HG03457 (cell line): ENCODE results near the gene MEX3C.

Experiments
- ATAC-seq: cut with Tn5 transposase; IDR thresholded peaks from one replicate; pipeline ENCODE4 v1.9.1; 2021; ENCODE audit warnings: moderate number of reproducible peaks; ENCODE audit not compliant: unreplicated experiment

Gene MEX3C

DNA sequence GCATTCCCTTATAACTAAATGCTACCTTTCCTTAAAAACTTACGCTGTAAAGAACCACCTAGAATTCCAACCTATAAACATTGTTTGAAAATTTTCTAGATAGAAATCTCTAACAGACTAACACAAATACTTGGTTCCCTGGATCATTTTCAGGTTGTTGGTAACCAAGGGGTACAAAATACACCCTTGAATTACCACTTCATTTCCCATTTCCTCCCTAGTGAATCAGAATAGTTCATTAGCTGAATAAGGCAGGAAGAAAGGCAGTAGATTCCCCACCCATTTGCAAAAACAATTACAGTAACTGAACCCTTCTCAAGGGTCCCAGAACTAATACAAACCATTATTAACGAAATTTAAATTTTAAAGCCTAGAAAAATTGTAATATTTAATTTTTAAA, 5.5 kb downstream of the MEX3C start:
- ATAC-seq = no peak

DNA sequence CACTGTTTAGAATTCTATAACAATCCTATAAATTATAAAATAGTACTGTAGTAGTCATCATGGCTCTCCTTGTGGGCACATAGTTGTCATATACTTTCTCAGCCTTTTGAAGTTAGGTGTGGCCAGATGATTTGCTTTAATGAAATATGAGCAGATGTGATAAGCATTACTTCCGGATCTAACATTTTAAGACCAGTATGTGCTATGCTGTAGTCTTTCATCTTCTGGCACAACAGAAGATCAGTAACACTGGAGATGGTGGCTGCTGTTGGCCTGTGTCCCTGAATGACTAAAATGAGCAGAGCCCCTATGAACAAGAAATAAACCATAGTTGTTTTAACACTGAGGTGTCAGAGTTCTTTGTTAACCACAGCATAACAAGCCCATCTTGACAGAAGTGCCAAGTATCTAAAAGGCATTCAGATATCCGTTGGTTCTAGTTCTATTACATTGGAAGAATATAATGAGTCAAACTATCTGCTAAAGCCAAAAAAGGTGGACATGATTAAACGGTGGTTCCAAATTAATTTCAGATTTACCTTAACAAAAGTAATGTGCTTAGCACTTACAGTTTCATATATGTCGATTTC, 6.3 kb downstream of the MEX3C start:
- no peak for ATAC-seq

DNA sequence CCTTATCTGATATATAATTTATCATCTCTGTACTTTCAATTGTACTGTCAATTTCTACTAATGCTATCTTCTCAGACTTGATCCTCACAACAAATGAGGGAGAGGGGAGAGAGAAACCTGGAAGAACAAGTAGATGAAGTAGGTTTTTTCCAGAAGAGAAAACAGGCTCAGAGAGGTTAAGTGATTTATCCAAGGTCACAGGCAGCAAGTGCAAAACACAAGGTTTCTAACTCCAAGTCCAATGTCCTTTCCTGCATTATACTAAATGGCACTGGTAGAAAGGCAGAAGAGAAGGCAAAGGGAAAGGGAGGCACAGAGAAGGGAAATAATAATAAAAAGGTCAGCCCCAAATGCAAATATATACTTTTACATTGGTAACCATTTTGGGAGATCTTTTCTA, 7.5 kb downstream of the MEX3C start:
- no peak for ATAC-seq

DNA sequence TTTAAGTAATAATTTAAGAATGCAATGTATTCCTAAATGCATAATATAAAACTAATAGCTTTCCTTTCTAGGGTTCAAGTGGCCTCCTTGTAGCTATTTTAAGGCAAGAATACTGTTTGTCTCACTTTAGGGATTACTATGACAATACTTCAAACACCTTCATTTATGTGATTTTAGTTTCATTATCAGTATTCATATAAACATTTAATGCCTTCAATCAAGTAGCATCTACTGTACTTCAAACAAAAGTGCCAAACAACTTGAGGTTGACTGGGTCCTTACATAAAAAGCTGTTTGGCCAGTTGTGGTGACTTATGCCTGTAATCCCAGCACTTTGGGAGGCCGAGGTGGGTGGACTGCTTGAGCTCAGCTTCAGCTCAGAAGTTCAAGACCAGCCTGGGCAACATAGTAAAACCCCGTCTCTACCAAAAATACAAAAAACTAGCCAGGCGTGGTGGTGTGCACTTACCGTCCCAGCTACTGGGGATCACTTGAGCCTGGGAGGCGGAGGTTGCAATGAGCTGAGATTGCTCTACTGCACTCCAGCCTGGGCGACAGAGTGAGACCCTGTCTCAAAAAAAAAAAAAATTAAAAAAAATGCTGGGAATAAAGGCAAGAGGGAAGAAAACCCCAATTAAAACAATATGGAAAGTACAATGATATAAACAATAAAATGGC, 9.3 kb downstream of the MEX3C start:
- ATAC-seq = no peak

DNA sequence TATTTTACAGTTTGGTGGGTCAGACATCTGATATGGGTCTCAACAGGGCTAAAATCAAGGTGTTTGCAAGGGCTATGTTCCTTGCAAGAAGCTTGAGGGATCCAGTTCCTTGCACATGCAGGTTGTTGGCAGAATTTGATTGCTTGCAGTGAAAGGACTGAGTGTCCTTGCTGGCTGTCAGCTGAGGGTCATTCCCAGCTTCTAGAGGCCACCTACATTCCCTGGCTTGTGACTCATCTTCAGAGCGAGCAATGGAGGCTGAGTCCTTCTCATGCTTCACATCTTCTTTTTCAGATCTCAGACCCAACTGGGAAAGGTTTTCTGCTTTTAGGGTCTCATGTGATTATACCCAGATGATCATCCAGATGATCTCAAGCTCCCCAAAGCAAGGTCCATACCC, 12.4 kb downstream of the MEX3C start:
- ATAC-seq = no peak

DNA sequence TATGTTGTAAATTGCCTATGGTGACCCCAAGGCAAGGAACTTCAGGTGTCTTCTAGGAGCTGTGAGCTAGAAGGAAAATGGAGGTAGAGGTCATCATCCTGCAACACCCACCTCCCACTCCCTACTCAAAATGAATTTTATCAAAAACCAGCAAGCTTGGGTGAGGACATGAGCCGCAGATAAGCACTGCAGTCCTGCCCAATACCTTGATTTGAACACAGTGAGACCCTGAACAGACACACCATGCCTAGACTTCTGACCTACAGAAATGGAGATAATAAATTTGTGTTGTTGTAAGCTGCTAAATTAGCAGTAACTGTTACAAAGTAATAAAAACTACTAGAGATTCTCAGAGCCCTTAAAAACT, 13.4 kb downstream of the MEX3C start:
- no peak for ATAC-seq

DNA sequence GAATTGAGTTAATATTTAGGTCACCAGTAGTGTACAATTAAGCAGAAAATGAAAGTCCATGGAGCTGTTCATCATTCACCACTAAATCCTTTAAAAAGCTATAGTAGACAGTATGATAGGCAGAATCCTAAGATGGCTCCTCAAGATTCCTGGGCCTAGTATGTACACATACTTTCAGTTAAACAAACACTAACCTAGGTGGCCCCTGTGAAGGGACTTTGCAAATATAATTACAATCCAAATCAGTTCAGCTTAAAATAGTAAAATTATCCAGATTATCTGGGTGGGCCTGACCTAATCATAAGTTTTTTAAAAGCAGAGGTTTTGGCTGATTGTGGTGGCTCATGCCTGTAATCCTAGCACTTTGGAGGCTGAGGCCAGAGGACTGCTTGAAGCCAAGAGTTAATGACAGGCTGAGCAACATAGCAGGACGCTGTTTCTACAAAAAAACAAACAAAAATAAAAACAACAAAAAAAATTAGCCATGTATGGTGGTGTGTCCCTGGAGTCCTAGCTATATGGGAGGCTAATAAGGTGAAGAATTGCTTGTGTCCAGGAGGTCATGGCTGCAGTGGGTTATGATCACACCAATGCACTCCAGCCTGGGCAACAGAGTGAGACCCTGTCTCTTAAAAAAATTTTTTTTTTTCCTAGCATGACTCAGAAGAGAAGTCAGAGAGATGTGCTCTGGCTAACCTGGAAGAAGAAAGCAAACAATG, 13.9 kb downstream of the MEX3C start:
- no peak for ATAC-seq

DNA sequence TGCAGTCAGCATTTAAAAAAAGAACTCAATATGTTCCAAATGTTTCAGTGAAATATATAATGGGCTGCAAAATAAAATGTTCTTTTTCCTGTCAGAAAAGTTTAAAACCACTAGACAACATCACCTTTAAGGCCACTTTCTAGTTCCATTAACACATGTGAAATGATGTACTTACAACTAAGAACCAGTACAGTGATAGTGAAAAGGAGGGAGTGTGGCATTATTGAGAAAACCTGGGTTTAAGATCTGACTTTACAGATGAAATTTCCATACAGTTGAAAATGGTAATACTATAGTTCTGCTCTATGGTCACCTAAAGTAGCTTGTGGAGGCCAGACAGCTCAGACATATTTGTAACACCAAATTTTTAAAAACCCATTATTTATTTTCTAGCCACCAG, 14.7 kb downstream of the MEX3C start:
- no peak for ATAC-seq

DNA sequence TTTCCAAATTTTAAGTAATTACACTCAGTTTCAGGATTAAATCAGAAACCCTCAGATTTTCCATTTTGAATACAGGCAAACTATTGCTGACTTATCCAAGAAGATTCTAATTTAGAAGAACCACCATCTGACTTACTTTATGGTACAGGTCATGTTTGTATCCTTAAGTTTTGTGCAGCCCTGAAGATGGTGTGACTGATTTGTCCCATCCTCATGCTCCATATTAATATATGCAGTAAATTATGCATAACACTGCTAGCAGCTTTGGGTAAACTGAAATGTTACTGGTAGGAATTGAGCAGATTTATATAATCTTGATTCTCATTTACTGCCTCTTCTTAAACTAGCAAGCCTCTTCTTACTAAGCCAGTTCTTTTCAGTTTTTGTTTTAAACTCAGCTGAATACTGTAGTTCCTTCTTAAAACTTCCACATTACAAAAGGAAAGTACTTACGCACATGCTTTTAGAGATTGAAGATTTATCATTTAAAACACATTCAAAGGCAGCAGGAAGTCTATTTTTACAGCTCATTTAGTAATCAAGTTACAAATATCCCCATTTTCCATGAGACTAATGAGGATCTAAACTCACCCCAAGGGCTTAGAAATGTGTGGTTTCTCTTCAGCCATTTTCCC, 25.7 kb downstream of the MEX3C start:
- no peak for ATAC-seq

DNA sequence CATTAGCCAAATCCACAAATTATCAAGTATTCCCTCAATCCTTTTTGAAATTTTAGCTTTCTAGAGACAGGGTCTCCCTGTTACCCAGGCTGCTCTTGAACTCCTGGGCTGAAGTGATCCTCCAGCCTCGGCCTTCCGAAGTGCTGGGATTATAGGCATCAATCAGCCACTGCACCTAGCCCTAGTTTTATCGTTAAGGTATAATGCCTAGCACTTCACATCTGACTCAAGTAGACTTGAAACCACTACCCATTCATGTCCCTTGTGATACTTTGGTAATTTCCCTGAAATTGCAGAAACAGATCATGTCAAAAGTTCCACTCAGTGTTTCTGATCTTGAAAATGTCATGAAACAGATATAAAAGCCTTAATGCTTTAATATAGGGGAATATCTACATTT, 26.3 kb downstream of the MEX3C start:
- no peak for ATAC-seq

DNA sequence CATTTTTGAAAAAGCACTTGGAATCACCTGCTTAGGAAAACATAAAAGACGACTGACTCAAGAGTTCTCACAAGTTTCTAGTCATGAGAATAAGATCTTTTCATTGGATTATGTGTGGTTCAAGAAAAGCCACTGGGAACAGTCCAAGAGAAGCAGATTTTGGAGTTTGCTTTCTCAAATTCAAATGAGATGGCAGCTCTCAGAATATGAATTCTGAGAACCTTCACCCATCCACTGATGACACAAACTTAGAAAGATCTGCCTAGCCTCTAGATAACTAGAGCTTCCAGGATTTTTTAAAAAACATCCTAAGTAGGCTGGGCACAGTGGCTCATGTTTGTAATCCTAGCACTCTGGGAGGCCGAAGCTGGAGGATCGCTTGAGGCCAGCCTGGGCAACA, 26.8 kb downstream of the MEX3C start:
- ATAC-seq = no peak

DNA sequence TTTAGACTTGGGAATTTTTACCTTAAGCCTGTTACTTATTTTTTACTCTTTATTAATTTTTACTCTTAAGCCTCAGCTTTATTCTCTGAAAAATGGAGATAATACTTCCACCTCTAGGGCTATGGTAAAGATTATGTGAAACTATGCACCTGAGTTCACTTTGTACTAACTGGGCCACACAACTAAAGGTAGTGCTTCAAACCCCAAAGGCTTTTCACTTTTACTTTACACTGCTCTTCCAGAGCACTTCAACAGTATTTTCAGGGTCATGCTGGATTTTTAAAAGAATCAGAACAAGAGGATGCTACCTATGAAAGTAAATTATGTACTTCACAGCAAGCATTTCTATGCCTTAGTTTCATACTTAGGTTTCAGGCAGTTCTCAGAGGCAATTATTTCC, 27.8 kb downstream of the MEX3C start:
- ATAC-seq = no peak

DNA sequence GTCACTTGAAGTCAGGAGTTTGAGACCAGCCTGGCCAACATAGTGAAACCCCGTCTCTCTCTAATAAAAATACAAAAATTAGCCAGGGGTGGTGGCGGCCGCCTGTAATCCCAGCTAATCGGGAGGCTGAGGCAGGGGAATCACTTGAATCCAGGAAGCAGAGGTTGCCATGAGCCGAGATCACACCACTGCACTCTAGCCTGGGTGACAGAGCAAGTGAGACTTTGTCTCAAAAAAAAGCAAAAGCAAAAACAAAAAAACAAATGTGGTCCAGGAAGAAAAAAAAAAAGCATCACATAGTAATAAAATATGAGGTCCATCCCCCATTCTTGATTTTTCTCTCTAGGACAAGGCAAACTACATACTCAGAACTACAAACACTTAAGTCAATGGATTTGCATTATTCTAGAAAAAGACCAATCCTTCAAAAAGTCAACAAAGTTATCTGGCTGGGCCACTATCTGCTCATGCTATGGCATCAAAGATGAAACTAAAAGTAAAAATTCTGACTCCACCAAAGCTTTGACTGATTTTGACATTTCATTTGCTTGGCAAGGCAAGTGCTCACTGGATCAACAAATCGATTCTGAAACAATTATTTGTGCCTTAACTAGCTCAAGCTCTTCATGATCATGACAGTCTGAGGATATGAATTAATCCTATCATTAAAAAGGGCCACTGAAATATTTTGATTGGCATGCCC, 28.4 kb downstream of the MEX3C start:
- ATAC-seq = no peak

DNA sequence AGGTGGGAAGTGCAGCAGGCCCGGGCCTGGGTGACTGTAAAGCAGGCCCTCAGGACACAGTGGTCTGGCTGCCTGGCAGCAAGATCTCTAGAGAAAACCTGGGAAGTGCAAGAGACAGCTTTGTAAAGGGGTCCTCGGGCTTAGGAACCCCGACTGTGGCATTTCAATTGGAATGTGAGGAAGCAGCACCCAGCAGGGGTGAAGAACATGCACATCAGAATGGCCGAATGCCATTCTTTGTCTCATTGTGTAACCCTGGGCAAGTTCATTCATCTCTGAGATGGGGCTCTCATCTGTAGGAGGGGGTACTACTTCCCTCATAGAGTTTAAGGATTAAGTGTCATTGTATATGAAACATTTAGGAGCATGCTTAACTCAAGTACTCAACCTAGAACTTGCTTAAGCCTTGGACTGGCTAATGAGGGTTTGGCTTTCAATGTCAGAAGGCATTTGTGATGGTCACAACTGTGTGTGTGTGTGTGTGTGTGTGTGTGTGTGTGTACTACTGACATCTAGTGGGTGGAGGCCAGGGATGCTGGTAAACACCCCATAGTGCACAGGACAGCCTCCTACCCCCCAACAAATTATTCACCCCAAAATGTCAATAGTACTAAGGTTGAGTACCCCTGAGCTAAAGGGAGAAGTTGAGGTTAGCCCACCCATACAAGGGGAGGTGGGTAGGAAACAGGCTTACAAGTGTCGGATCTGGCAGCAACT, 29.3 kb downstream of the MEX3C start:
- ATAC-seq = no peak

DNA sequence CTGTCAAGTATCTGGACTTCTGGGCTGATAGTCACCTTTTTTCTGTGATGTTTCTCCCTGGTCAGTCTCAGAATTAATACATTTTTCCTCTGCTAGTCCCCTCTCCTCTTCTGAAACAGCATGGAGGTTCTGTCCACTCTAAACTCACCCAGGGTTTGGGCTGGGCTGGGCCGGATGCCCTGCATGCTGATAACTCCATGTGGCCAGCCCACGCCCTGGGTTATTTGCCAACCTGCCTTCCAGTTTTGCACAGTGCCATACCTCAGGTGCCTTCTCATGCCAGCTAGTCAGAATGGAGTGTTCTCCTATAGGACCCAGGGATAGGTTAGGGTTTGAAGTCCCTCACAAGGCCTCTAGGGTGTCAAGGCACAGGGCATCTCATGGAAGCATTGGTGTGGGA, 32.2 kb downstream of the MEX3C start:
- no peak for ATAC-seq

DNA sequence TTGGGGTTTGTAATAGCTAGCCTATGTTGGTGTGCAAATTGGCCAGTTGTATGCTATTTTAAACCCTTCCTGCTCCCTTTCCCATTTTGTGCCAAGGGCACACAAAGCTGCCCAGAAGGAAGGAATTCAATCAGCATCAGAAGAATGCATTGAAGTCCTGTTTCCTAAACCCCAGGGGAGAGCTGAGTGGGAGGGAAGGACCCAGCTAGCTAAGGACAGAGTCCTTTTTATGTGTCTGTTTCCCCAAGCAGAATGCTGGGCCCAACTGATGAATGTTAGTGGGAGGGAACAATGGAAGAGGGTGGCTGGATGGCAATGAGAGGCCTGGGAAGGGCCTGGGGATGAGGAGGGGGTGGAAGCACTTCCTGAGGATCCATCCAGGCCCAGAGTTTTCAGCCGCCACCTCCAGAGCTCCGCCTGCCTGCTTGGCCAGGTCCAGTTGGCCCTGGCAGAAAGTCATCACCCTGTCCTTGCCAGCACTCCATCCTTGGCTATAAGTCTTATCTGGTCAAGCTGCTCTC, 32.7 kb downstream of the MEX3C start:
- ATAC-seq = no peak

DNA sequence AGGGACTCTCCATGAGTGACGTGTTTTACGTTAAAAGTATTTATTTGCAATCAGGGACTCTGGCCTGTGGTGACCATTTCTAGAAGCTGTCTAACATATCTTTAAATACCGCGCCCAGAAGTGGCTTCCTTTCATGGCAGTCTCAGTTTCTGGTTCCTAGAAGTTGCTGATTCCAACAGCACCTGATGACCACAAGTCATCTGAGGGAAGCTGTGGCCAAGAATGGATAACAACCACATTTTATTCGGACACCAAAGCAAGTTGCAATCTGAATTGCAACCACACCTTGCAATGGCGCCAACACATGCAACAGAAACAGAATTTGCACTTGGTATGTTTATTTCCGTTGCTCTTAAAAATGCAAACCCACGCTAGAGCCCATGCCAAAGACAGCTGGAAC, 33.1 kb downstream of the MEX3C start:
- ATAC-seq = no peak

DNA sequence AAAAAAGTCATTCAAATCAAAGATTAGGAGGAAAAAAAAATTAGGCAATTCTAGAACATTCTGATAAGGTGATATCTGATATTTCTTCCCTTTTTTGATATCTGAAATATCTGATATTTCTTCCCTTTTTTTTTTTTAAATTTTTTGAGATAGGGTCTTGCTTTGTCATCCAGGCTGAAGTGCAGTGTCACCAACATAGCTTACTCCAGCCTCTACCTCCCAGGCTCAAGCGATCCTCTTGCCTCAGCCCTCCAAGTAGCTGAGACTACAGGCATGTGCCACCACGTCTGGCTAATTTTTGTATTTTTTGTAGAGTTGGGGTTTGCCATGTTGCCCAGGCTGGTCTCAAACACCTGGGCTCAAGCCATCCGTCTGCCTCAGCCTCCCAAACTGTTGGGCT, 33.9 kb downstream of the MEX3C start:
- no peak for ATAC-seq

DNA sequence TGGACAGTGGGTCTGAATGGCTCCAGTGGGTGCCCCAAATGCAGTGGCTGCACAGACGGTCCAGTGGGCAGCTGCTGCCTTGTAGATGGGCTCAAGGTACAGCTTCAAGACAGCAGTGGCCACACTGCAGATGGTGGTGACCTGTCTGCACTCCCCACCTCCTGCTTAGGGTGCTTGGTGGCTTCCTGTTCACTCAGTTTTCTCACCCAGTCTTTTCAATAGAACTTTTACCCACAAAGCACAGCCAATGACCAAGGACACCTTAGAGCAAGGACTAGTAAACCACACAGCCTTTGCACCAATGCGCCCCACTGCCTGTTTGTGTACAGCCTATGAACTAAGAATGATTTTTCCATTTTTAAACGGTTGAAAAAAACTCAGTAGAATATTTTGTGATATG, 34.9 kb downstream of the MEX3C start:
- ATAC-seq = no peak

DNA sequence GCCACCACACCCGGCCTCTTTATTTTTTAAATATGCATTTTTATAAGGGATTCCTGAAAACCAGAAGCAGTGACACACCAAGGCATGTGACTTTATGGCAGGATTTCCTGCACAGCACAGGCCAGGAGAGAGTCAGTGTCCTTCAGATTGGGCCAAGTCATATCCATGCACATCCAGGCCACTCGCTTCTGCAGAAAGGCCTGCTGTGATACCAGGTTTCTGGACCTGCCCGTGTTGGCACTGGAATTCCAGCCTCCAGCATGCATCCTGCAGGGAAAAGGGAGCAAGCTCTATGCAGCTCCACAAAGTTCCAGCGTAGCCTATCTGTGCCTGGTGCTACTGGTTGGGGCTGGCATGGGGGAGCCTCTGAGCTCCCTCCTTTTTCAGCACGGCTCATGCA, 36.8 kb downstream of the MEX3C start:
- no peak for ATAC-seq

DNA sequence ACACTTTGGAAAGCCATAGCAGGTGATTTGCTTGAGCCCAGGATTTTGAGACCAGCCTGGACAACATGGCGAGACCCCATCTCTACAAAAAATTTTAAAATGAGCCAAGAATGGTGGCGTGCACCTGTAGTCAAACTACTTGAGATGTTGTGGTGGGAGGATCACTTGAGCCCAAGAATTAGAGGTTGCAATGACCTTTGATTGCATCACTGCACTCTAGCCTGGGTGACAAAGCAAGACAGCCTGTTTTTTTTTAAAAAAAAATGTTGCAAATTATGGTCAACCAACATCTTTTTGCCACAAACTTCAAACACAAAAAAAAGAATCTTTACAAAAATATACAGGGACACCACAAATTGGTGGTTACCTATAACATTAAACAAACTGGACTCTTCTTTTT, 40.3 kb downstream of the MEX3C start:
- no peak for ATAC-seq
